GM21723 (cell line): ENCODE data around the gene HOXB1.

Source experiments
- ATAC-seq: cut with Tn5 transposase; IDR thresholded peaks from one replicate; pipeline ENCODE4 v1.9.1; 2021; ENCODE audit warnings: mild to moderate bottlenecking, moderate library complexity; ENCODE audit not compliant: unreplicated experiment

HOXB1 gene

DNA sequence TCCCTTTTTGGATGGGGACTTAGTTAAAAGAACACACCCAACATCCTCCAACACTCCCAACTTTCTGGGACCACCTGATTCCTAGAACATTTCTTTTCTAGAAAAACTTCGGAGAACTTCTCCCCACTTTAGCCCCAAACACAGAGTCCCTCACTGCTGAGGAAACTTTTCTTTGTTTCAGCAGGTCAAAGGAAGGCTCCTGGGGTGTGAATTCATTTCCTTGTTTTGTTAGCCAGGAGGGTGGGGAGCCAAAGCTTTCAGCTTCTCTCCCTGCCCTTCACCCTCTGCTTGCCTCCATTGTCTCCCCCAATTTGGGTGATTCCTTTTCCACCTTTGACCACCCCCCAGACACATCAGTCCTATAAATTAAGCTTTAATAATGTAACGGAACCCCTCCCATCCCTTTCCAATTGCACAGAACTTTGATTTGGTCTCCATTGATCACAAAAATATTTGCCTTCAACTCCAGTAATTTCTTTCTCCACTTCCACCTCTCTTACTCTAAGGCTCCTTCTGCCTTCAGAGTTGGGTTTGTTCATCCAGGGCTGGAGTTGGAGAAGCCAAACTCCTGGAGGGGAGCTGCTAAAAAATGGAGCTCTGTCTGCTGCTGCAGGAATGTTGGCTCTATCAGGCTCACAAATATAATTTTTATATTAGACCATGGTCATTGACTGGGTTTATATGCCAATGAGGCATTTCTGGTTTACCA lies 37.0 kb upstream of the HOXB1 start:
- no peak for ATAC-seq

GRCh38 chr17:48567209-48567608 lies 36.4 kb upstream of the HOXB1 start:
- ATAC-seq: no peak

- ATAC-seq: no peak
Observed at GRCh38 chr17:48566717-48567116, 35.9 kb upstream of the HOXB1 start.

DNA sequence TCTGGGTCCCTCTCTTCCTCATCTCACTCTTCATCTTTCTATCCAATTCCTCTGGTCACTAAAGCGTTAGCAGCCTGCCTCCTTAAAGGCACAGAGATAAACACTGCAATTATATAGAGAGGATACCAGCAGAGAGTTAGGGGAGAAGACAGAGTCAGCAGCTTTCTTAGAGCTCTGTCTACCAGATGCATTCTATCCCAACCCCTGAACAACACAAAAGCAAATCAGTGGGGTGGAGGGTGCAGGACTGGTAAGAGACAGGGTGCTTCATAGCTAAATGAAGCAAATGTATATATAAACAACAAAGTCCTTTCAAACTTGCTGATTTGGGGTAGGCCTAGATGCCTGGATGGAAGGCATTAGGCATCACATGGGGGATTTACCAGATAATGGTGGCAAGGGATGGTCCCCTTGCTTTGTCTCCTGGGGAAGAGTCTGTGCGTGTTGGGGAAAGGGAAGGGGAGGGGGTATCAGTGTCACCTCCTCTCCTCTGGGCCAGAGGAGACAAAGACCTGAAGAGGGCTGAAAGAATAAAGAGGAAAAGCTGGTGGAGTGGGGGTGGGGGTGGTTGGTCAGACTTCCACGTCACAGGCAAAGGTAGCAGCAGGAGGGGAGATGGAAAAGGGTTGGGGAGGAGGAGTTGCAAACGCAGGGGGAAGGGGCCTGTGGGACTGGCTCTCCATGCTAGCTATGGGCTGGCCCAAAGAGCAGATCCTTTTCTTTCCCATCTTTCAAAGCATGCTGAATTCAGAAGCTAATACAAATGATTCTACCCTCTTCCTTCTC lies 35.3 kb upstream of the HOXB1 start:
- ATAC-seq: no peak

GRCh38 chr17:48565022-48565554 lies 34.3 kb upstream of the HOXB1 start:
- no peak for ATAC-seq

DNA sequence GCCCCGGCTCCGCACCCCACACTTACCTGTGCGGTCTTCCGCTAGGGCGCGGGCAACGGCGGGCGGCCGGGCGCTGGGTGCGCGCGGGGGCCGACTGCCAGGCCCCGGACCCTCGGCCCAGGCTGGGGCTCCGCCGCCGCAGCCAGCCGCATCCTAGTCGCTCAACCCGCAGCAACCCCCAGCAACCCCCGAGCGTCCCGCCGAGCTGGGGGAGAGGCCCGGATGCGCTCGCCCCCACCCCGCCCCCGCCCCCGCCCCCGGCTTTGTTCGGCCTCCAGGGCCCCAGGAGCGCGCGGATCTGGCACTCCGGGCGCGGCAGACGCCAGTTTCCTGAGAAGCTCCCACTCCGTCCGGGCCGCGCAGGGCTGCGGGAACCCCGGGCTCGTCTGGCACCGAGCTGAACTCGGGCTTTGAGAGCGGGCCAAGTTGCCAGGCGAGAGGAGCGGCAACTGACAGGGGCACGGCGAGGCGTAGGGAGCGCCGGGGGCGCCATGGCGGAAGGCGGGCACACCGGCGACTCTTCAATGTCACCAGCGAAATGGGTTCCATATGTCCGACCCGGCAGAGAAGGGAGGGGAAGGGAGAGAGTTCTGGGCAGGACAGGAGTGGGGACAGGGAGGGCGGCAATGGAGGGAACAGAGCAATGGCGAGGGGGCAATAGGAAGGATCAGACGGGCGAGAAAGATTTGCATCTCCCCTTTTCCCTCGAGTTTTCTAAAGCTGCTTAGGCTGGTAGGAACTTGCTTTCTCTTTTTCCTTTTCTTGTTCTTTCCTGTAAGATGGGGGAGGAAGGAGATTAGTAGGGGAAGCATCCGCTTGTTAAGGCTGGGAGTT lies 33.6 kb upstream of the HOXB1 start:
- ATAC-seq: no peak

- no peak for ATAC-seq
Observed at GRCh38 chr17:48563867-48564187, 33.0 kb upstream of the HOXB1 start.

GRCh38 chr17:48563385-48563838 lies 32.6 kb upstream of the HOXB1 start:
- ATAC-seq: no peak

DNA sequence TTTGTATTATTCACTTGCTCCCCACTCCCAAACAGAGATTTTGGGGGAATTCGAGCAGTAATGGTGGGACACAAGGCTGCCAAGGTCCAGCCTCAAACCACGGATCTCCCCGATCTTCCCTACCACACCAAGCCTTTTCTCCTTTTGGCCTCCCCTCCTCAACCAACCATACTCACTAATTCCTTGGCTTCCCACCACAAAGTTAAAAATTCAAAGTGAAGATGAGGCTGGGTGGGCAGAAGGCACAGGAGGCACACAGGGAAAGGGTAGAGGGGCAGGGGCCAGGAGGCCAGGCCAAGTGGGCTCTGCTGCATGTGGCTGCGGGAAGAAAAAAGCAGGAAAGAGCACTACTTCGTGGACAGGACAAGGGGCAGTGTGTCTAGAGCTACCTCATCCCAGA lies 32.1 kb upstream of the HOXB1 start:
- ATAC-seq: no peak

DNA sequence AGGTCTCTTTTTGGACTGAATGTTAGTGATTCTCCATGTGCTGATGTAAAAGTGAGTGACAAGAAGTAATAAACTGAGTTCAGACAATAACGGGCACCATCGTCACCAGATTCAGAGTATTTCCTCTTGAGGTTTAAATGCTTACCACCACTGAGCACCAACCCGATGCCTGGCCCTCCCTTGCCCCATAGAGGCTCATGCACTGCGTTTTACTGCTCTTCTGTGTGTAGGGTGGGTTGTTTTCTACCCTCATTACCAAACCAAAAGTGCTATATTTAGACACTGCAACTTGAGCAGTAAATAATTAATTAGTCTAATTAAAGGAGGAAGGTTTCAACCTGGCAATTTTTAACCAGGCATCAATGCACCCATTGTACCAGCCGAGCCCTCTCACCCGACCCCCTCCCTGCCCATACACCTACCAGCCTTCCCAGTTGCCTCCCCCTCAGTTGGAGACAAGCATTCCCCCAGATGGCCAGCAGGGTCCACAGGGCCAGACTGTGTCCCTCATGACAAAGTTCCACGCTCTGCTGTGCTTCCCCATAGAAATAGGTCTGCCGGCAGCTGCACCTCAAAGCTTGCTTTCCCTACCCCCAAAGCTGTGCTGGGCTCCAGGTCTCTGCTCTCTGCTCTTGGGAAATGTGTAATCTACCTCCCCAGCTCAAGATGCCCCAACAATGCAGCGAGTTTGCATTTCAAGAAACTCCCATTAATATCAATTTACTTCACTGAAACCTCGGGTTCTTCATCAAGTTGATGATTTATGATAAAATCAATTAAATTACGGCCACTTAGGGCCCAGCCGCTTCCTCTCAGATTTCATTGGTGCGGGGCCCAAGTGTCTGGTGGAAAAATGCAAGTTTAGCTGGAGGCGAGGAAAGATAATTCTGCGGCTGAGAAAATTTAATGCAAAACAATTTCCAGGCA lies 31.3 kb upstream of the HOXB1 start:
- ATAC-seq: no peak

DNA sequence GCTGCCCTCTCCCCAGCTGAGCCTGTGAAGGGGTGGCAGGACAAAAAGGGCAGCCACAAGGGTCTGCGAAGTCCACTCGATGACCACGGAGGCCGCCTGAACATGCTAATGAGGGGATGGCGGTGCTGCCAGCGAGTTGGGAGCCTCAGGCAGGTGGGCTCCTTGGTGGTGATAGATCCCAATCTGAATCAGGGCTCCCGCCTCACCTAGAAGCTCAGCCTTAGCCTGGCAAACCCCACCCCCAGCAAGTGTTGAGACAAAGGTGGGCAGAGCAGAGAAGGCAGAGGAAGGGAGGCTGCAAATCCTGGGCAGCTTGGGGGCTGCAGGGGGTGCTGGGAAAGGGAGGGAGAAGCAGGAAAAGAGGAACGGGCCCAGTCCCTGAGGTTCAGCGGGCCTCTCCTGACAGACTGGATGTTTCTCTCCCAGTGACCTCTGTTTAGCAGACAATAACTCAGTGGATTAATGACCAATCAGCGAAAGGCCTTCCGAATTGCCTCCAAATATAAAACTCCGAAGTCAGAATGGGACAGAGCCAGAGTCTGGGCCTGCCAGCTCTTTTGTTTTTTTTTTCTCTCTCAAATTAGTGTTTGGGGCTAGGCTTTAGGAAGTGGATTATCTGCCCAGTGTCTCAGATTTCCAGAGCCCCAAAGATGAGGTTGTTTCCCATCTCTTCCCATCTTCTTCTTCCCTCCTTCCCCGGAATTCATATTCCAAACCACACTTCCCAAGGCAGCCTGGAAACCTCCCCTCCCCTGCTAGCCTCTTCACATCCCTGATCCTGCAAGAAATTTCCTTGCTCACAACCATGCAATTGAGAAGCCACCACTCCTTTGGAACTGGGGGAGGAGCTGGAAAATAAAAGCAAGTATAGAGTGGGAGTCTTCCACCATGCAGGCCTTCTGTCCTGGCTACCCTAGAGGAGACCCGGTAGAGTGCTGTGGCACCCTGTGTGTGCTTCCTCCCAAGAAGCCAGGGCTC lies 29.3 kb upstream of the HOXB1 start:
- no peak for ATAC-seq

- no peak for ATAC-seq
Observed at GRCh38 chr17:48559122-48559839, 28.5 kb upstream of the HOXB1 start.

DNA sequence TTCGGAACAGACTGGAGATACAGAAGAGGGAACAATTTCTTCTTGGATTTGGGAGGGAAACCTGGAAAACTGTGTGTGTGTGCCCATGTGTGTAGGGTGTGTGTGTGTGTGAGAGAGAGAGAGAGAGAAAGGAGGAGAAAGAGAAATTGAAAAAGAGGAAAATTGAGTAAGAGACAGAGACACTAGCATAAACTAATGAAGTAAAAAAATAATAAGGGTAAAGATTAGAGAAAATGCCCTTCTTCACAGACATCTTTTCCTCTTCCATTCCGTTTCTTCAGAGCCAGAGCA lies 28.0 kb upstream of the HOXB1 start:
- ATAC-seq: no peak

DNA sequence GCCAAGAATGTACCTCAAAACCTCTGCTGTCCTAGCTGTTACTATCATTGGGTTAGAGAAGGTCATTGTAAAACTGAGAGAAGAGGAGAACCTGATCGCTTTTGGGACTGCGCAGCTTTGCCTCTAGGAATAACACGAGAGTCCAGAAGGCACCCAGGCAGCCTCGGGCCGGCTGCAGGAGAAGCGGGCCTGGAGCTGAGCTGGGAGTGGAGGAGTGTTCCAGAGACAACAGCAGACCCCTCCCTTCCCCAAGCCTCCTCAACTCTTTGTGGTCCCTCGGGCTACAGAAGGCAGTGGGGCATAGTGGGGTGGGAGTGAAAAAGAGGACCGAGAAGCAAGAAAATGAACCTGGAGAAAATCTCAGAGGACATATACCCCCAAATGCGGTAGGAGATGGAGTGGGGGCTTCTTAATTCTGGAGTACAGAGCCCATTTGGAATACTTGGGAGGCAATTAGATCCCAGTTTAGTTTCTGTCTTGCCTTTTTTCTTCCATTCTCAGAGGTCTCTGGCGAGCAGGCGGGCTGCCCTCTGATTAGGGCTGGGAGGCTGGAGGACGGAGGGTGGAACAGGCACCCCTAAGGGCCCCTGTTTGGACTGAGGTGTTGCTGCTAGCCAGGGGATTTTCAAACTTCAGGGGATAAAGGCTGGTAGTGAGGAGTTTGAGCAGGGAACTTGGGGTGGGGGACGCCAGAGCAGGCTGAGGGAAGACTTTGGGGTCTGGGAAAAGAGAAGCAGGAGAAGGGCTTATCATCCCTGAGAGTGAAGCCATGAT lies 27.4 kb upstream of the HOXB1 start:
- no peak for ATAC-seq

DNA sequence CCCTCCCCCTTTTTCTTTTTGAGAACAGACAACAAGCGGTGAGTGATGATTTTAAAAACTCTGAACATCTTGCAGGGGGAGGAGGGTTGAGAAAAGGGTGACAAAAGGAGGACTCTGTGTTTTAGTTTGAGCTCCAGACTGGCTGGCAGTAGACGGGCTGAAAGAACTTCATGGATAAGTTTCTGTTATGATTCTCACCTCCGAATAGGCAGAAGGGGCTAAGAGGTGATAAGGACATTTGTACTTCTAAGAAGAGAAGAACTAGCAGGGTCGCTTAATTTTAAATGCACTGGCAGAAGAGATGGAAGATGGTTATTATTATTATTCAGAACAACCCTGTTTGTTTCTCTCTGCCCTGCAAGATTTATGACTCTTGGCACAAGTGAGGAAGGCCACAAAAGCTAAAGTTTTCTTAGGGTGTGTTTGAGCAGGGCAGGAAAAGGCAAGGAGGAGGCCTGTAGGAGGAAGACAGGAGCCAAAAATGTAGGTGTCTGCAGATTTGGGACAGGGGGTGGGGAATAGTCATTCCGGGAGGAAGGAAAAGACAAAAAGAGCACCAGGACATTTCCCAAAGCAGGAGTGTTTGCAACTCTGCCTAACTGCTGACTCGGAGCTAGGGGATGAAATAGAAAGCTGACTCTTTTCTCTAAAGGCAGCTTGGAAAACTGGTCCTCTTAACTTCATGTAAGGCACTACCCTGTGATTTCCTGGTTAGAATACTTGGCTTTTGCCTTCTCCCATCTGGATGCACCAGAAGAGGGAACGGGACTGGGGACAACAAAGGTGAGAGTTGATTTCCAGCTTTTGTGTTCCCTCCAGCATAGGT lies 26.0 kb upstream of the HOXB1 start:
- no peak for ATAC-seq

GRCh38 chr17:48556229-48556575 lies 25.4 kb upstream of the HOXB1 start:
- no peak for ATAC-seq
